ENCODE results near the gene ZFC3H1.
"Not testable (repeated sequence)": the region's sequence is repeated elsewhere in the genome, so short reads cannot be mapped to it uniquely, and the experiment has no call there.

ZFC3H1 gene

GRCh38 chr12:71703206-71703605 lies 39.6 kb upstream of the ZFC3H1 start:
- no peak for DNase-seq
- no peaks in the 10 kb centered on the region for H3K9me3 ChIP-seq (ENCODE audit: severe bottlenecking)
- H3K36me3 ChIP-seq, result peaks cover 35% of the 10 kb centered on the region
- no peaks in the 10 kb centered on the region for H3K27me3 ChIP-seq (ENCODE audit: insufficient read depth, low read depth, severe bottlenecking)
- no peak for TF ChIP-seq CTCF (IDR thresholded peaks at IDR 0.05; ENCODE audit: low read depth, low read length)
- no peak overlapping the region for H3K4me3 ChIP-seq (ENCODE audit: low read depth, low read length)
- no peak overlapping the region for H3K27ac ChIP-seq

- Histone ChIP-seq H3K9me3 (ENCODE audit: severe bottlenecking) (no peaks in the 10 kb centered on the region), H3K27me3 (ENCODE audit: insufficient read depth, low read depth, severe bottlenecking) (no peaks in the 10 kb centered on the region), H3K27ac (no peak overlapping the region), H3K36me3 (peaks cover 41% of the 10 kb centered on the region), H3K4me3 (ENCODE audit: low read depth, low read length) (no peak overlapping the region)
- no peak for DNase-seq
- TF ChIP-seq CTCF (IDR thresholded peaks at IDR 0.05; ENCODE audit: low read depth, low read length), result no peak
These were observed 38.9 kb upstream of the ZFC3H1 start for GRCh38 chr12:71702590-71702989.

GRCh38 chr12:71702181-71702580 lies 38.5 kb upstream of the ZFC3H1 start:
- not testable (repeated sequence) for H3K27me3 ChIP-seq (ENCODE audit: insufficient read depth, low read depth, severe bottlenecking); H3K27ac ChIP-seq; DNase-seq; H3K9me3 ChIP-seq (ENCODE audit: severe bottlenecking); H3K4me3 ChIP-seq (ENCODE audit: low read depth, low read length)
- peaks cover 45% of the 10 kb centered on the region for H3K36me3 ChIP-seq

GRCh38 chr12:71695782-71696181 lies 32.1 kb upstream of the ZFC3H1 start:
- H3K9me3 ChIP-seq (ENCODE audit: severe bottlenecking), result no peaks in the 10 kb centered on the region
- no peak for TF ChIP-seq CTCF (IDR thresholded peaks at IDR 0.05; ENCODE audit: low read depth, low read length)
- no peak for DNase-seq
- H3K27ac ChIP-seq, result no peak overlapping the region
- no peak overlapping the region for H3K4me3 ChIP-seq (ENCODE audit: low read depth, low read length)
- H3K27me3 ChIP-seq (ENCODE audit: insufficient read depth, low read depth, severe bottlenecking), result no peaks in the 10 kb centered on the region
- peaks cover 45% of the 10 kb centered on the region for H3K36me3 ChIP-seq

GRCh38 chr12:71694099-71694820 lies 30.6 kb upstream of the ZFC3H1 start:
- Histone ChIP-seq H3K36me3 (peaks cover 31% of the 10 kb centered on the region), H3K27ac (peak overlapping the region; percentile 49), H3K9me3 (ENCODE audit: severe bottlenecking) (no peaks in the 10 kb centered on the region), H3K27me3 (ENCODE audit: insufficient read depth, low read depth, severe bottlenecking) (no peaks in the 10 kb centered on the region), H3K4me3 (ENCODE audit: low read depth, low read length) (no peak overlapping the region)
- DNase-seq, result peak; percentile 73
- no peak for TF ChIP-seq CTCF (IDR thresholded peaks at IDR 0.05; ENCODE audit: low read depth, low read length)

GRCh38 chr12:71693651-71694050 lies 30.0 kb upstream of the ZFC3H1 start:
- Histone ChIP-seq H3K36me3 (peaks cover 25% of the 10 kb centered on the region), H3K27ac (peak overlapping the region; percentile 49)
- not testable (repeated sequence) for DNase-seq; H3K4me3 ChIP-seq (ENCODE audit: low read depth, low read length); H3K27me3 ChIP-seq (ENCODE audit: insufficient read depth, low read depth, severe bottlenecking); H3K9me3 ChIP-seq (ENCODE audit: severe bottlenecking)

- no peaks in the 10 kb centered on the region for H3K9me3 ChIP-seq (ENCODE audit: severe bottlenecking)
- no peak for TF ChIP-seq CTCF (IDR thresholded peaks at IDR 0.05; ENCODE audit: low read depth, low read length)
- no peak for DNase-seq
- no peaks in the 10 kb centered on the region for H3K27me3 ChIP-seq (ENCODE audit: insufficient read depth, low read depth, severe bottlenecking)
- H3K27ac ChIP-seq, result peak overlapping the region; percentile 49
- H3K36me3 ChIP-seq, result peaks cover 19% of the 10 kb centered on the region
- no peak overlapping the region for H3K4me3 ChIP-seq (ENCODE audit: low read depth, low read length)
These were observed 29.5 kb upstream of the ZFC3H1 start for GRCh38 chr12:71693126-71693525.

All from WERI-Rb-1 (cell line).